Umbilical cord (tissue), 2 donors: ENCODE data around the gene KMT5B. TPM values are rescaled to one million over a fixed set of nuclear protein-coding genes. Genes with fewer than 3 reads are reported as not detected.
"Not testable (repeated sequence)": the region's sequence is repeated elsewhere in the genome, so short reads cannot be mapped to it uniquely, and the experiment has no call there.

Experiments used
- DNase-seq: peaks from one replicate; pipeline ENCODE4 v3.0.0-alpha.2; 2015; ENCODE audit warnings: low spot score
- total RNA-seq: library from RNA; depleted of rRNA; stranded (reverse); fragments of >200 nt; gene quantifications from one replicate; pipeline ENCODE4 v1.2.3, GENCODE V29; 2014; ENCODE audit warnings: low replicate concordance; ENCODE audit not compliant: insufficient read depth

Gene KMT5B
- total RNA-seq, result 54.2 TPM

DNA sequence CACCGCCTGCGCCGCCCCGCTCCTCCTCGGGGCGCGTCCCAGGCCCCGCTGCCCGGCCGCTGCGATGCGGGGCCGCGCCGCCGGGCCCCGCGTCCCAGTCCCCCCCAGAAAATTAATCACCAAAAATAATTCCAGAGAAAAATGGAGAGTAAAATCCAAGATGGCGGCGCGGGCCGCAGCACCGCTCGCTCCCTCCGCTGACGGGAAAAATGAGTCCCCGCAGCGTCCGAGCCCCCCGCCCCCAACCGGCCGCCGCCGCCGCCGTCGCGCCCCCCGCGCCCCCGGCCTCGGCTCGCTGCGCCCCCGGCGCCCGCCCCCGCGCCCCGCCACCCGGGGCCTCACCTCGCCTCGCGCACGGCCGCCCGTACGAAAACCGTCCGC, at the start of gene KMT5B:
KMT5B (minus strand) TSS at position 162 of the 381 bp plus-strand sequence. CDS start 23,220 bp downstream, outside the sequence.
- DNase-seq, result no peak

GRCh38 chr11:68262544-68262827, 49.4 kb upstream of the KMT5B start:
- DNase-seq, result no peak

DNA sequence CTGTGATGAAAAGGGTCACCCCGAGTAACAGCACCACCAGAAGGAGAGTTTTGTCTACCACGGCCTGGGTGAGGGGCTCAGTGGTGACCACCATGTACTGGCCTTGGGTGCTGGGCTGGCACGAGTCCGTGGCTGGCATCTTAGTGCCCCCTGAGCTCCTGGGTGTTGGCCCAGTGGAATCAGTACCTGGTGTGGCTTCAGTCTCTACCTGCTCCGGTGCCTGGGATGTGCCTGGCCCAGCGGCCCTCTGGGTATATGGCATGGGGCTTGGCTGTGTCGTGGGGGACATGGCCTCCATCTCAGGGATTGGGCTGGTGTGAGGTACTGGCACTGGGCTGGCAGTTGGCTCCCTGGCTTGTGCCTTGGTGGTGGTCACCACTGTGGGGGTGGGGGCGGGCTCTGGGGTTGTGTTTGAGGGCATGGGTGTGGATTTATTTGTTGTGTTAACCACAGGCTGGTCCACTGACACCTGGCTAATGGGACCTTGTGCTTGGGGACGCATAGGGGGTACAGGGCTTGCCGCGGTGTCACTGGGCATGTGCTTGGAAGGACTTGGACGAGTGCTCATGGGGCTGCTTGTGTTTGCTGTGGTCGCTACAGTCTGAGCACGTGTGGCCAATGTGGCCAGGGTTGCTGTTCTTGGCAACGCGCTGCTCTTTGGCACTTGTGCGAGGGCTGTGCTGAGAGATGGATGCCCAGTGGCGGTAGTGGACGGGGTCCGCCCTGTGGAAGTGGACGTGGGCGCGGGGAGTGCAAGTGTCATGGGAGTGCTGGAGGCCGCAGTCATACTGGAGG, 48.9 kb upstream of the KMT5B start:
- no peak for DNase-seq

DNA sequence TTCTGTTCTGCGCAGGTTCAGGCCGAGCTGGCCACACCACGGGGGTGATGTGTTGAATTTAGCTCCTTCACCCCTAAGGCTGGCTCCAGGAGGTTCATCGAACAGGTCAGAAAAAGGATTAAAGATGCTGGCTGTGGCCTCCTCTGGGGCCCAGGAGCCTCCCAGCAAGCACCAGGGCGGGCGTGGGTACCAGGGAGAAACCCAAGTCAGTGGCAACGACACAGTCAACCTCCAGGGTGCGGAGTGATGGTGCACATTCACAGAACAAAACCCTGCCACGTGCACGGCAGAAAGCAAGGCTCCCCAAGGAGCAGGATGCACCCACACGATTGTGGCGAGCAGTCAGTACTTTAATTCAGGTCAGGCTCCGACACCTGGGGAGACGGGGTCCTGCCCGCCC, 47.9 kb upstream of the KMT5B start:
- no peak for DNase-seq

GRCh38 chr11:68260484-68260883, 47.4 kb upstream of the KMT5B start:
- no peak for DNase-seq

- DNase-seq, result no peak
Observed at GRCh38 chr11:68259122-68259959, 46.2 kb upstream of the KMT5B start.

GRCh38 chr11:68258363-68258765, 45.3 kb upstream of the KMT5B start:
- no peak for DNase-seq

- peak; percentile 94 for DNase-seq
Observed at GRCh38 chr11:68257477-68258362, 44.6 kb upstream of the KMT5B start.

DNA sequence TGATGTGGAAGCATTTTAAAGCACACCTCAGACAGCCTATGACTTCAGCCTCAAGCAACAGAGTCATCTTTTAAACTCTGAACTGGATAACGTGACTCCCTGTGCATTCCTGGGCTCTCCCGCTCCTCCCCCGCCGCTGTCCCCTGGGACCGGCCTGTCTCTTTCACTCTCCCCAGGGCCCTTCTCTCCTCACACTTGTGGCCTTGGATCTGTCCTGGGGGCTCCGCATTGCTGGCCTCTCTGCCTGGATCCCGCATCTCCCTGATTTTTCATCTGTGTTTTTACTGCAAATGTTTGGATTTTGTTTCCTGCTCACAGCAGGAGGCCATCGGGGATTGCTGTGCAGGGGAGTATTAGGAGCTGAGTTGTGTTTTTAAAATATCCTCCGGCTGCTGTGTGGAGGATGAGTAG, 43.2 kb upstream of the KMT5B start:
- DNase-seq, result peak; percentile 43

DNA sequence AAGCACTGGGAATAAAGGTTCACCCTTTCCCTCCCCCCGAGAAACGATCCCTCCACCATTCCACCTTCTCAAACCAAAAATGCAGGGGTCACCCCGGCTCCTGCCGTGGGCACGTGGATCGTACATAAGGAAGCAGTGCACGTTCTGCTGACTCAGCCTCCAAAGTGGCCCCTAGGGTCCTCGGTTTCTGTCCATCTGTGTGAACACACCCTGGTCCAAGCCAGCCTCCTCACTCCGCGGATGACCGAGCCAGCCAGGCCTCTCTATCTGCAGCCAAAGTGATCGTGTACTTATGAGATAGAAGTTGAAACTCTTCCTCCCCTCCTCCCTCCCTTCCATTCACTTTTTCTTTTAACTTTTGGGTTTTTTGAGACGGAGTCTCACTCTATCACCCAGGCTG, 42.4 kb upstream of the KMT5B start:
- no peak for DNase-seq

GRCh38 chr11:68254421-68254820, 41.3 kb upstream of the KMT5B start:
- DNase-seq, result no peak

DNA sequence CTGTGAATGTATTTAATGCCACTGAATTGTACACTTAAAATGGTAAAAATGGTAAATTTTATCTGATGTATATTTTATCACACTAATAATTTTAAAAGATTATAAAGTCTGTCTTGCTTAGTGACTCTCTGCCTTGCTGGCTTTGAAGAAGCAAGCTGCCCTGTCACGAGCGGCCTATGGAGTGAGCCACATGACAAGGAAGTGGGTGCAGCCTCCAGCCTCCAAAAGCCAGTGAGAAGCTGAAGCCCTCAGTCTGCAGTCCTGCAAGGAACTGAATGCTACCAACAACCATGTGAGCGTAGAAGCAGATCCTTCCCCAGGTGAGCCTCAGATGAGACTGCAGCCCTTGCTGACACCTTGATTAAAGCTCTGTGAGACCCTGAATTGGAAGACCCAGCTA, 38.7 kb upstream of the KMT5B start:
- no peak for DNase-seq

DNA sequence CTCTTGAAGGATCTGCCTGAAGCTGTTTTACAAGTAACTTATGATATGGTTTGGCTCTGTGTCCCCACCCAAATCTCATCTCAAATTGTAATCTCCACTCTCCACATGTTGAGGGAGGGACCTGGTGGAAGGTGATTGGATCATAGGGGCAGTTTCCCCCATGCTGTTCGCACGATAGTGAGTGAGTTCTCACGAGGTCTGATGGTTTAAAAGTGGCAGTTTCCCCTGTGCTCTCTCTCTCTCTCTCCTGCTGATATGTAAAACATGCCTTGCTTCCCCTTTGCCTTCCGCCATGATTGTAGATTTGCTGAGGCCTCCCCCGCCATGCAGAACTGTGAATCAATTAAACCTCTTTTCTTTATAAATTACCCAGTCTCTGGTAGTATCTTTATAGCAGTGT, 31.8 kb upstream of the KMT5B start:
- DNase-seq, result not testable (repeated sequence)

DNA sequence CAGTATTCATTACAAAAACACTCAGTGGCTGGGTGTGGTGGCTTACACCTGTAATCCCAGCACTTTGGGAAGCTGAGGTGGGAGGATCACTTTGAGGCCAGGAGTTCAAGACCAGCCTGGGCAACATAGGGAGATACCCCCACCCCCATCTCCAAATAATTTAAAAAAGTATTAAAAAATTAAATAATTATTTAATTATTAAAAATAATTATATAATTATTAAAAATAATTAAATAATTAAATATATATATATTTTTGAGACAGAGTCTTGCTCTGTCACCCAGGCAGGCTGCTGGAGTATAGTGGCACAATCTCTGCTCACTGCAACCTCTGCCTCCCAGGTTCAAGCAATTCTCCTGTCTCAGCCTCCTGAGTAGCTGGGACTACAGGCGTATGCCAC, 30.8 kb upstream of the KMT5B start:
- not testable (repeated sequence) for DNase-seq

DNA sequence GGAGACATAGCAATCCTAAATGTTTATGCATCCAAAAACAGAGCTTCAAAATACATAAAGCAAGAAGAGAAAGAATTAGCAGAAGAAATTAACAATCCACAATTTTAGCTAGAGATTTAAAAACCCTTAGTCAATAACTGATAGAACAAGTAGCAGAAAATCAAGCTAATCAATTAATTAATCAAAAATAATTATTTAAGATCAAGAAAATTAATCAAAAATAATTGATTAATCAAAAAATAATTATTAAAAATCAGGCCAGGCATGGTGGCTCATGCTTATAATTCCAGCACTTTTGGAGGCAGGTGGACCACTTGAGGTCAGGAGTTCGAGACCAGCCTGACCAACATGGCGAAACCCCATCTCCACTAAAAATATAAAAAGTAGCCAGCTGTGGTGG, 29.5 kb upstream of the KMT5B start:
- no peak for DNase-seq

GRCh38 chr11:68231621-68232020, 18.5 kb upstream of the KMT5B start:
- DNase-seq, result no peak

- no peak for DNase-seq
Observed at GRCh38 chr11:68229601-68230000, 16.5 kb upstream of the KMT5B start.

DNA sequence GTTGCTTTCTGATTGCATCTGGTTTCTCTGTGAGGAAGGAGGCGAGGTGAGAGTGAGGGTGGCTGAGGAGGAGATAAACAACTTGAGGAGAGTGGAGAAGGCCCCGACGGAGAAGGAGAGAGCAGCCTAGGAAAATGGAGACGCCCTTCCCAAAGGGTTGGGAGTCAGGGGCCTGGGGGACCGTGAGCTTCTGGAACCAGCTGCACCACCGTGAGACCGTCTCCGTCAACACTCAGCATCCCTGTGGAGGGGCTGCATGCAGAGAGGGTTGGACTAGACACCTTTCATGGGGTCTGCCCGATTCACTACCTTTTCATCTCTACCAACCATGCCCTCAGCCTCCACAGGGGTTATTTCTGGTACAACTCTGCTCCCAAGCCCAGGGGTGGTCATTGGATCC, 13.3 kb upstream of the KMT5B start:
- DNase-seq, result no peak

GRCh38 chr11:68224606-68225005, 11.5 kb upstream of the KMT5B start:
- DNase-seq, result no peak

- no peak for DNase-seq
Observed at GRCh38 chr11:68223275-68223674, 10.2 kb upstream of the KMT5B start.

DNA sequence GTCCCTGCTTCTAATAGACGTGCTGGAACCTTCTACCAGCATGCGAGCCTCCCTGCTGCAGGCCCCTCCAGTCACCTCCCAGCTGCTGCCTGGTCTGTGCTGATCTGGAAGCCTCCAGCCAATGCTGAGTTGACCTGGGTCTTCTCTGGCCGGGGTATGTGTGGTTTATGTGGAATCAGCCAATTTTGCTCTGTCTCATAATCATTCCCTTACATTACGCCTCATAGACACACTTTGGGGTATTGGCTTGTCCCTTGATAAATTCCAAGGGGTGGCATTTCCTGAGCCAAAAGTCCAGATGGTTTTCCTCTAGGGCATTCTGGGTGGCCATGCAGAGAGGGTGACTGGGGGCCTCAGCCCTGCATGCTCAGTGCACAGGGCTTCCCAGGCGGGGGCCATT, 8.3 kb upstream of the KMT5B start:
- no peak for DNase-seq
